NCI-H187 (cell line): Measurements from ENCODE around the gene CELF4.
A peak's percentile ranks its signal among the peaks of the same experiment; 100 is the strongest.

Experiments used
- DNase-seq, 2 experiments: peaks; one replicate each; lab custom pipeline; 2025; lab: John Stamatoyannopoulos, UW

The CELF4 gene

DNA sequence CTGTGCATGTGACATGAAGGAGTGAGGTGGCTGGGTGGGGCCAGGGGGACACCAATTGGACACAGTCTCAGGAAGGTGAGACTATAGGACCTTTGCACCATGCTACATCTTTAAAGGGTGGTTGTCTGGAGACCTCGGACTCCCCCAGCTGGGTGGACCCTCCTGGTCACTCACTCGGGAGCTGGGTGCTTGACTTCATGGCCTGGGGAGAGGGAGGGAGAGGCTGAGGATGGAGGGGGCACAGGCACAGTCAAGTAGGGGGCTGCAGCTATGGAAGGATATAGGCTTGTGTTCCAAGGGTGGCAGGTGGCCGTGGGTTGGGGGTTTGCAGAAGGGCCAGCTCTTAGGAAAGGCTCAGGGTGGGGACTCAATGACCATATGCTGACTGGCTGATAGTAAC lies 7.1 kb upstream of the CELF4 start:
- no peak for DNase-seq

DNA sequence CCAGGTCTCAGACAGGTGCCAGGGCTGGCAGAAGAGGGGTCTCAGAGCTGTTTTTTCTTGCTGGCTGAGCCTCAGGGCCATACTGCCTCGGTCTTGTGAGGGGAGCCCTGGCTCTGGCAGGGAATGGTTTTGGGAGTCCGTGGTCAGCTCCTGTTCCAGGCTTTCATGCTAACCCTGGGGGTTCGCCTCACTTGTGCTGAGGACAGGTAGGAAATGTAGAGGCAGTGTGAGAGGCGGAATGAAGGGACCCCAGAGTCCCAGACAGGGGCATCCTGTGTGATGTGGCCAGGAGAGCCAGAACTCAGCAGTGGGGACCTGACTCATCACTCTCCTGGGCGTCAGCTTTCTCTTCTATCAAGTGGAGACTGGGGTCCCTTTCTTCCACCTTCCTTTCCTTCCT lies 5.7 kb upstream of the CELF4 start:
- no peak for DNase-seq

DNA sequence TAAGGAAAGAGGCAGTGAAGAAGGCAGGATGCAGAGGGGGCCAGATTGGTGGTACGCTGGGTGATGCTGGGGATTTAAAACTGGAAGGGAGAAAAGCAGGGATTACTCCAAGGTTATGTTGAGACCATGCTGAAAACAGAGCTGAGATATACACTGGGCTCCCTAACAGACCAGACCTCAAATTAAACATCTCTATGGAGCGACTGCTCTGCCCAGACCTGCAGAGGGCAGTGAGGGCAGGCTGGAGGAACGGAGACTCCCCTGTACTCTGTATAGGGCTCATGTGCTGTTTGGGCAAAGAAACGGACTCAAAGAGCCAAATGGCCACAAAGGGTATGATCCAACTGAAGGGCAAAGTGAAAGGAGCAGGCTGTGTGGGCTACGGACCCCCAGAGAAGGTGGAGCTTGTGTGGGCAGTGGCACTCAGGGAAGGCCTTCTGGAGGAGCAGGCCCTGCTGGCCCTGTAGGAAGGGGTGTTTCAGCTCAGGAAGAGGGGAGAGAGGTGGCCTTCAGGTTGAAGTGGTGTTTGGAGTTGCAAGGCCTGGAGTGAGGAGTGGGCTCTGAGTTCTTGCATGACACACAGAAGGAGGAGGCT lies 4.8 kb upstream of the CELF4 start:
- no peak for DNase-seq

DNA sequence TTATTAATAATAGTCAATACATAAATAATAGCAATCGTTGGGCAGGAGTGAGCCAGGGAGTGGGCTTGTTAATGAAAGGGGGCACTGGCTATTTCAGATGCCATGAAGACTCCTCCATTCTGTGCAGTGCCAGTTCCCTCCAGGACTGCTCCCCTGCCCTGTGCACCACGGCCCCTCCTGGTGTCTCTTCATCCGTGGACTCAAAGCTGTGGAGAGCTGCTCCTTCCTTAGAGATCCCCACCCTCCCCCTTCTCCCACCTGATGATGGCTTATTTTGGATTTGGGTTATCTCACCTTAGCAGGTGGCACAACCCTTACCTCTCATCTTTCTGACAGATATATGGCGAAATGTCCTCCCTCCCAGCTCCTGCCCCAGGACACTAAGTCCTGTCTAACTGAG lies 3.1 kb upstream of the CELF4 start:
- DNase-seq = no peak

DNA sequence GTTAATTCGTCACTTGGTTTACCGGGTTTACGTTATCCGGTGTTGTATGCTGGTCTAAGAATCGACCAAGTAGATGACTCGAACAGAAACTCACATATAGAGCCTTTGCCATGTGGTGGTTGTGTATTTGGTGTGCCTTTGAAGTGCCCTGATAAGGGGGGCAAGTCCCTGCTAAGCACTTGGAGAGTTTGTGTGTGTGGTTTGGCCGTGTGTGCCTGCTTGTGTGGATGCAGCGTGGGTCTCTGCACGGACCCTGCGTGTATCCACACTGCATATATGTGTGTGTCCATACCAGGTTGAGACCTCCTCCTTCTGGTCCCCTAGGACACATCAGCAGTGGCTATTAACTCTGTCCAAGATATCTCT lies 2.4 kb upstream of the CELF4 start:
- no peak for DNase-seq

DNA sequence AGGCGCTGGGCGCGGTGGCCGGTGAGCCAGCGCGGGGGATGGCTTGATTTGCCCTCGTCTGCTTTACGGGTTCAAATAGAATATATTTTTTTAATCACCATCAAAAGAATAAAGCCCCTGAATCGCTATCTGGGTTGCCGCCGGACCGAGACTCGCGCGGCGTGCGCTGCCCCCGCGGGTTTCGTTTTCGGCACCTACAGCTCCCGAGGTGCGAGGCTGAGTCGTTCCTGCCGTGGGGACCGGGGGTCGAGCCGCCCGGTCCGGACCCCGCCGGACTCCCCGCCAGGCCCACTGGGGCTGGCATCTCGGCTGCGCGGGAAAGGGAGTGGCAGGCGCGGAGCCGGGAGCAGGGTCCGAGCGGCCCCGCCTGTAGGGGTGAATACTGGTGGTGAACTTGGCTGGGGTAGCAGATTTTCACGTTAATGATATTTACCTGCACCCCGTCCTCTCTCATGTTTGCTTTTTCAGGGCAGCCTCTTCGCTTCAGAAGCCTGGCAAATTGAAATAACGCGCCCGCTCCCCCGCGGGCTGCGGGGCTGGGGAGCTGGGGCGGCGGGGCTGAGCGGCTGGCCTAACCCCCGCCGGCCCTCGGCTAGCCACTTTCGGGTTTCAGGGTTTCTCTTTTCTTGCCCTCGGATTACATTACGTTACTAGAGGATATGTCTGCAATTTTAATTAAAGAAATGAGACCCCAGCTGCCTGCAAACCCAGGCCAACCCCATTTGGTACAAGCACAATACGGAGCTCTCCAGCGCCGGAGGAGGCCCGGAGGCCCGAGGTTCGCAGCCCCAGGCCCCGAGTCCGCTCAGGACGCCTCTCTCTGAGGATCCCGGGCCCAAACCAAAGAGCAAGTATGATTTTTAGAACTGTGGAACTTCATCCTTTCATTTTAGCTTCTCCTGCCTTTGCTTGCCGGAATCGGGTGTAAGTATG lies 1.7 kb upstream of the CELF4 start:
- DNase-seq = no peak

DNA sequence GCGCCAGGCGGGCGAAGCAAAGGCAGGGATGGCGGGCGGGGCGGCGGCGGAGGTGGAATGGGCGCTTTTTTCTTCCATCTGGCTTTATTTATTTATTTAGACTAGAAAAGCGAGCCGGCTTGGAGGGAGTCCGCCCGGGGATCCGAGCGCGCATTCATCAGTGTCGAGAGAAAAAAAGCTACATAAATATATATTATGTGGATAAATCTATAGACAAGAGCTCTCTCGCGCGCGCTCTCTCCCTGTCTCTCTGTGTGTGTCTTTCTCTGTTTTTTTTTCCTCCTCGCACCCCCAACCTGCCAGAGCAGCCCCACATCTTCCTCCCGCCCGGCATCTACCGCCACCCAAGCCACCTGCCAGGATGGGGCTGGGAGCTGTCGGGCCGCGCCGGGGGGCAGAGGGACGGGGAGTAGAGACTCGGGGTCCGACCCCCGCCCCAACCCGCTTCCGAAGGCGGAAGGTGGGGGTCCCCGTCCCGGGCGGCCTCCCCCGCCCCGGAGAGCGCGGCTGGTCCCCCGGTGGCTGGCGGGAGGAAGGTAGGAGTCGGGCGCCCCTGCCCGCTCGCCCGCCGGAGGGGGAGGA lies 972 bp upstream of the CELF4 start:
- peak in 1 of 2 experiments; percentile 40 for DNase-seq

DNA sequence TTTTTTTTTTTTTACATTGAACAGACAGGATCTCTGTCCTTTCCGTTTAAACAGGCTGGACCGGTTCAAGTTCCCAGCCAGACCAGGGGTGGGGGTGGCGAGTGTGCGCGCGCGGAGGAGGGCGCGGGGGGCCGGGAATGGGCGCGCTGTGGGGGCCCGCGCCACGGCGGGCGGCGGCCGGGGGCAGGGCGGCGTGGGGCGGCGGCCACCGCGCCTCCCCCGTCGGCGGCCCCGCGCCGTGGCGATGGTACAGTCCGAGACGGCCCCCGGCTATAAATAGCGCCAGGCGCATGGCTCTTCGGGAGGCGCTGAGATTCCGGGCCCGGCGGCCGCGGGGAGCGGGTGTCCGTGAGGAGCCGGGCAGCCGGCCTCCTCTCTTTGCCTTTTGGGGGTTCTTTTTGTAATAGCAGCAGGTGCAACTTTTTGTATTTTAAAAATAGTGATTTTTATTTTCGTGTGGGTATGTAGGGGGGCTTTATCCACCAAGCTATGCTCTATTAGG lies 430 bp upstream of the CELF4 start:
- peak; percentile 49 to 72 for DNase-seq

DNA sequence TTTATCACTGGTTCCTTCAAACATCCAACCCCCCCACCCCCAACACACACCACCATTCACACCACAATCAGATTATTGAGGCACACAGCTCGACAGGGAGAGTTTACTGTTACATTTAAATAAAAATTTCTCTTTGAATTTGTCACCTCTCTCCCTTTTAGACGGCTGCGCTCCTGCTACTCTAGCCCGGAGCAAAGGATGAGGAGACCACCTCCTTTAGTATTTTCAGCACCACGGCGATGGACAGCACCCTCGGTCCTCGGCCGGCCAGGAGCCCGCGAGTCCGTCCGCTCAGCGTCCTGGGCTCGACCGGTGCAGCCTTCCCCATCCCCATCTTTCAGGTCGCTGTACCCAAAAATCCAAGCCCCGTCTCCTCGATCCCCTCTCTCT lies 892 bp downstream of the CELF4 start:
- DNase-seq = no peak

DNA sequence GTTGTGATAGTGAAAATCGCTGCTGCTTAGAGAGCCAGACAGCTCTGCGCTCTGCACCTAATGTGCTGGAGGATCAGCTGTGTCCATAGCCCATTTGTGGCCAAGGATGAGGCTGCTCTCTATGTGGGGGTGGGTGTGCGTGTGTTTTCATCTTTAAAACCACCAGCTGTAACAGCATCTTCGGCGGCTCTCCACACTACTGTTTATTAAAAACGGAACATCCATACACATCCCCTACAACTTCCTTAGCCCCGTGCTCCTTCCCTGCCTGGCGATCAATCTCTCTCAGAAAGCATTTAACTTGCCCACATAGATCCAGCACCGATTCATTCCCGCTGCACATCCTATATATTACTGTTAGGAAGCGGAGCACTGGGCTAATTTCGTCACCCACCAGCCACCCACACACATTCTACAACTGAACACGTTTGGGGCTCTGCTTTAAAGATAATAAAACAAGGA lies 1.6 kb downstream of the CELF4 start:
- DNase-seq = no peak

DNA sequence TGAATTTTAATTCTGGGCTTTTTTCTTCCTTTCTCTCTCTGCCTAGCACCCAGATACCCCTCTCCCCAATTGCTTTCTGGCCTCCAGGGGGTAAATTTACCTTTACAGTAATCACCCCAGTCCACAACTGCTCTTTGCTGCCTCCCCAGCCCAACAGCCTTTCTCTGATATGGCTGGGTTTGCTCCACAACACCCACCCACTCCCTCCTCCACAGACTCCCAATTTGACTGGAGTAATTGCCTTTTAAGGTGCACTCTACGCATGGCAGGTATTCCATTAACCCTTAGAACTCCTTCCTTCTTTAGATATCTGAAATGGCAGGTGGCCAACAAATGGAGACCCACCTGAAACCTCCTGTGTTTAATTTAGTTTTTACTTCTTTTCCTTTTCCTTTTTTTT lies 3.6 kb downstream of the CELF4 start:
- DNase-seq = no peak

DNA sequence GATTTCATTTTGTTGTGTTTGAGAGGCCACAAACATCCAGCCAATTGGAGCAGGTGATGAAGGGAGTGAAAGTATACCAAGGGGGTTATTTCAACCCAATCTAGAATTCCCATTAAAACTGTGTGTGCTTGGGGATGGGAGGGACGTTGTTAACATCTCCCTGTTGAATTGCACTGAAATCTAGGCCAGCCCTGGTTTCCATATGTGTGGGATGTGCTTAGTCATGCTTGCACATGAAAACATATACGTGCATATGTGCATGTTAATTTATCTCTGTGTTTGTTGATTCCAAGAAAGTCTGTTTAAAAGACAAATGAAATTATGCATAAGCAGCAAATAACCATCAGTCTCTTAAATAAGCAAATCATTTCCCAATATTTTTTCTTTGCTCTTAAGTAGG lies 5.6 kb downstream of the CELF4 start:
- DNase-seq = no peak

DNA sequence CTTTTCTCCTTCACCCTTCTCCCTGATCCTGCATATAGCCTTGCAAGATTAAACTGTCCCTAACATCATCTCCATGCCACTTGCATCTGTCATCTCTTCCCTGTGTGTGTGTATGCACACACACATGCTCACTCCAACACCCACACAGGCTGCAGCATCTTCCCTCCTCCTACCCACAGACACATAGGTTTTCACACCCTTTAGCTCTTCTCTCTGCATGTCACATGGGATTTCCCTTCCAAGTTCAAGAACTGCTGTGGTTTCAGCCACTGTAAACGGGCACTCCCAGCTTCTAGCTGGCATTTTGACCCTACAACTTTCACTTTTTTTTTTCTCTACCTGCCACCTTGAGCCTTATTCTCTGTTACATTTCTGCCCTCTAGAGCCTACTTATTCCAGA lies 6.4 kb downstream of the CELF4 start:
- DNase-seq = no peak

DNA sequence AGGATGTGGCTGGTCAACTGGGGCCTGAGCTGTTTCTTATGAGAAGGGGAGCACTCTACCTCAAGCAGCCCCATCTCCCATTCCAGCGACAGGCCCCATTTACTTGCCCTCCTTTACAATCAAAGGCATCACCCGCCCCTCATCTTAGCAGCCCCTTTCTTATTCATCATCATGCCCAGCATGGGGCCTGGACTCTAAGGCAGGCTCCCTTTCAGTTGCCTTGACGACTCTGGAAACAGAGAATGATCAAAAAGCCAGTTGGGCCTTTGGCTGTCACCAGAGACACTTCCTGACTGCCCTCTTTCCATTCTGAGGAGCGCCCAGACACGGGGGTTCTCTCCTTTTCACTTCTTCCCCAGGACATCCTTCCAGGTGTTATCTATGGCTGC lies 11.2 kb downstream of the CELF4 start:
- DNase-seq = no peak

DNA sequence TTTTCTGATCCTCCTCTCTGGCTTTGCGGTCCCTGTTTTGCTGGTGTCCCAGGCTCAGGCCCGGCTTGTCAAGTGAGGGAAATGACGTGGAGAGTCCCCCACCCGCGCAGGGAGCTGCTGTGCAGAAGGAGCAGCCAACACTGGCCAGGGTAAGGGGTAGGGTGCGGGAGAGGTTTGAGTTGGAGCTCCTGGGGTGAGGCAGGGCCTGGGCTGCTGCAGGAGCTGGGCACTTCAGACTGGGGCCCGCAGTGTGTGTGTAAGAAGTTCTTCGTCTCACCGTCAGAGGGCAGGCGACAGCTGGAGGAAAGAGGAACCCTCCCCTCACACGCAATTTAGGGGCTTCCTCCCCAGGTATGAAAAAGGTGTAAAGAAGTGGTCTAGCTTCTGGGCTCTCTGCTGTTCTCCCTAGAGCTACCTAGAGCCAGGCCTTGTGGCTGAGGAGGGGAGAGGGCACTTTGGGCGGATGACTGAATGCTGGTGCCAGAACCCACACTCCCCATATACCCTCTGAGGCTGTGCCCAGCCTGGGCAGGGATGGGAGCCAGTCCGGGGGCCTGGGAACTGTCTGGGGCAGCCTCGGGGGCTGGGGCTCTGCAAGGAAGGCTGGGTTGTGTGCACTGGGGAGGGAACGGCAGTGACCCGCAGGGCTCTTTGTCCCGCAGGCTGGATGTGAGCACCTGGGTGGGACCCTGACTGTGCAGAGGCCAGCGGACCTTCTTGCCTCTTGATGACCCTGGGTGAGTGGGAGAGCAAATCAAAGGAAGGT lies 11.8 kb downstream of the CELF4 start:
- no peak for DNase-seq

DNA sequence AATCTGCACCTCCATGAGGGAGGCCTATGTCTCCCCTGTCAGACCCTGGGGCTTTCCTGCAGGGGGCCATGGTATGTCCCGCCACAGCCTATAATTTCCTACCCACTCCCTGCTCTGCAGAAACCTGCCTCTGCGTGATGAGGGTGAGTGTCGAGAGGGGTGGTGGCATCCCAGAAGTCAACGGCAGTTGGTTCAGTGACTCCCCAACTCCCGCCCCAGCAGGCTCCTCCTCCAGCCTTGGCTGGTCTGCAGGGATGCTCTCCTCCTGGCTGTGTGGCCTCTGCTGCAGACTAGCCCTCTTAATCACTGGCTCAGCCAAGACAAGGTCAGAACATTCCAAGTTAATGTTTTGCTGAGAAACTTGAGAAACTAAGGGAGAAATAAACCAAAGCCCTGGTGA lies 13.3 kb downstream of the CELF4 start:
- no peak for DNase-seq

DNA sequence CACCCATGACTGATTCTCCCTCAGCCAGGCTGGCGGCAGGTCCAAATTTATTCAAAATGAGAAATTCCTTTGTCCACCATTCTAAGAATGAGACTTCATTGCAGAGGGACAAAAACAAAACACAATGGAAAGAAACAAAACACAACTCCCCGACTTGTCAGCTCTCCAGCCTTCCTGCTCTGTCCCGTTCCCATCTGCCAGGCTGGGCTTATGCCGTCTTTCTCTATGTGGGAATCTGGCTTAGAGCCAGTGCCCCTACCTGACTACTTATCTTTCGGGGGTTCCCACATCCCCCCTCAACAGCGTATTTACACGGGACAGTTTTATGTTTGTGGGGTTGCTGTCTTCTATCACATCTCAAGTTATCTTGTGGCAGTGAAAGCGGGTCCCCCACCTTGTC lies 13.8 kb downstream of the CELF4 start:
- no peak for DNase-seq

DNA sequence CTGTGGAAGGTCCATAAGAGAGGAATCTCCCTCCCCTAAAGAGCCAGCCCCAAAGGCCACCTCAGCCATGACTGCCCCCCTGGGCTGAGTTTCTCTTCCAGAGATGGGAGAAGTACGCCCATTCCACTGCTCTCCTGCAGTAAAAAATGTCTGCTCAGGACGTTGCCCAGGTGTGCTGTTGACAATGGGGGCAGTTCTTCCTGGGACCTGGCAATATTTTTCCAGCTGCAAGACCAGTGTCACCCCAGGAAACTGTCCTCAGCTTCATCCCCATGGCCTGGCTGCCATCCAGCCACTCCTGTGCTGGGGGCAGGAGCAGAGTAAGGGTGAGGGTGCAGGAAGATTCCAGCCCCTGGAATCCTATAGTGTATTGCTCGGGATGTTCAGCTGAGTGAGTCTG lies 14.3 kb downstream of the CELF4 start:
- DNase-seq = no peak

DNA sequence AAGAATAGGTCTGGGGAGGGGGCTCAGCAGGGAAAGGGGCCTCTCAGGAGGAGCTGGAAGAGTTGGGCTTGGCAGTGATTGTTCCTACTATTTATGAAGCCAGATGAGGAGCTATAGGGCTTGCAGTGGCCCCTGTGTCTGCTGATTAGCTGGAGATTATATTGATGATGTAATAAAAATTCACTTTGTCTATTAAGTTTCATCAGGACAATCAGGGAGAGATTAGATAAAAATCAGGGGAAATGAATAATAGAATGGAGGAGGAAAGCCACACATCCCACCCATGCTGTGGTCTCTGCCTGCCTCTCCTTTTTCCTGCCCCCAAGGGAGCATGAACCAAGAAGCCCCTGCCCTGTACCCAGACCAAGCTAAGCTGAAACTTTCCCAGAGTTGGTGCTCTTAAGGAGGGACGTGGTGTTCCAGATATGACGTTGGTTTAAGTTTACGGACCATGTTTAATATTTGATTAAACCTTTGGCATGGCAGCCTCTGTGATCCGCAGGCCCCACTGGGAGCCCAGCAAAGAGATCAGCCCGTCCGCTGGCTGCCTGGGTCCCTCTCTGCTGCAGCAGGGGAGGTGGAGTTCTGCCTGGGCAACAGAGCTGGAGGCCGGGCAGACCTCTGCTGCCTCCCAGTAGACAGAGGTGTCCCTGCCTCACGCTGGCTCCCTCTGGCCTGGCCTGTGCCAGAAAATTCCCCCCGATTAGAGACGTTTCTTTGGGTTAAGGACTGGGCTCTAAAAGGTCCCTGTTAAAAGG lies 15.3 kb downstream of the CELF4 start:
- no peak for DNase-seq

DNA sequence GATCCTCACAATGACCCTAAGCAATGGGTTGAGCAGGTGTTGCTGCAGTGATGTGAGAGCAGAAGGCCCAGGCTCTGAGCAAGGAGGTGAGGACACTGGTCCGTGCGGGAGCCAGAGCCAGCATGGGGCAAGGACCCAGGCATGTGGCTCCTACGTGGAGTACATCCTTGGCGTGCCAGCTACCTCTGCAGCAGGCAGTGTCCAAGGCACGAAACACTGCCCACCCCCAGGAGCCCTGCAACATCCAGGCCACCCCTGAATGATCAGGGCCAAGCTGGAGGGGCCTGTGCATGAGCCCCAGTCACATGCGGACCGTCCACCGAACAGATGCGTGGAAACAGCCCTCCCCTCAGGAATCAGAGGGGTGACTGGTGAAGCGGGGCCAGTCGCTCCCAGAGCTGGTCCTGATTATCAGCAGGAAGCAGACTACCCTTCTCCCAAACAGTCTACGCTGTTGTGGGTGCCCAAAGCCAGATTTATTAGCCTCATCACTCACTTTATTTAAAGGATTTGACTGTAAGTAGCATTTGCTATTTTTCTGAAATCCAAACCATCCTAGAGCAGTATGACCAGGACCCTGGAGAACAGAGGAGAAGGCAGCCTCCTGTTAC lies 16.8 kb downstream of the CELF4 start:
- DNase-seq = no peak

DNA sequence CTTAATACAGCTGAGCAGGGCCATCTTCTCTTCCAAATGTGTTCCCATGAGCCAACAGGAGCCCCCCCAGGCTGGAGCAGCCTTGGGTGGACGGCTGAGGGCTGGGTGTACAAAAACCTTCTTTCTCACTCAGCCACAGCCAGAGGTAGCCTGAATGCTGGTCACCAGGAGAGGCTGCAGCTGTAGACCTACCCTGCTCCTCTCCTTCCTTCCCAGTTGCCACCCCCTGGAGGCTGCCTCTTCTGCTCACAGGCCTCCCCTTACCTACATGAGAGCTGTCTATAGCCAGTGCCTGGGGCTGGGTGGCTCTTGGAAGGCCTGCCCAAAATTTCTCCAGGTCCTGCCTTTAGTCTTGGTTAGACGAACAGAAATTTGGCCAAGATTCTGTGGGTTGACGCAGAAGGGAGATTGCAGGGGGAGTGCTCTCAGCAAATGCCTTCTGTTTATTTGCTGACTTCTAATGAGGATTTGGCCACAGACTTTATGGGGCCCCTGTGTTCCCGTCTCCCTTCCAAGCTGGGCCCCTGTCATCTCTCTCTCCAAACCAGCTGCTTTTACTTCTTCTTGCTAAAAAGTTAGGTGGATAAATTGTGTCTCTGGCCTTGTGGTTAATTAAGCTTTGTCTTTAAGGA lies 18.3 kb downstream of the CELF4 start:
- no peak for DNase-seq
